ENCODE data around the gene GUCY1B1. TPM values are rescaled to one million over a fixed set of nuclear protein-coding genes. Genes with fewer than 3 reads are reported as not detected.

Gene GUCY1B1
- 0.17 to 0.36 TPM (median 0.26 TPM) in 5 replicates for total RNA-seq (2022; extraction: Qiagen RNA extraction)

DNA sequence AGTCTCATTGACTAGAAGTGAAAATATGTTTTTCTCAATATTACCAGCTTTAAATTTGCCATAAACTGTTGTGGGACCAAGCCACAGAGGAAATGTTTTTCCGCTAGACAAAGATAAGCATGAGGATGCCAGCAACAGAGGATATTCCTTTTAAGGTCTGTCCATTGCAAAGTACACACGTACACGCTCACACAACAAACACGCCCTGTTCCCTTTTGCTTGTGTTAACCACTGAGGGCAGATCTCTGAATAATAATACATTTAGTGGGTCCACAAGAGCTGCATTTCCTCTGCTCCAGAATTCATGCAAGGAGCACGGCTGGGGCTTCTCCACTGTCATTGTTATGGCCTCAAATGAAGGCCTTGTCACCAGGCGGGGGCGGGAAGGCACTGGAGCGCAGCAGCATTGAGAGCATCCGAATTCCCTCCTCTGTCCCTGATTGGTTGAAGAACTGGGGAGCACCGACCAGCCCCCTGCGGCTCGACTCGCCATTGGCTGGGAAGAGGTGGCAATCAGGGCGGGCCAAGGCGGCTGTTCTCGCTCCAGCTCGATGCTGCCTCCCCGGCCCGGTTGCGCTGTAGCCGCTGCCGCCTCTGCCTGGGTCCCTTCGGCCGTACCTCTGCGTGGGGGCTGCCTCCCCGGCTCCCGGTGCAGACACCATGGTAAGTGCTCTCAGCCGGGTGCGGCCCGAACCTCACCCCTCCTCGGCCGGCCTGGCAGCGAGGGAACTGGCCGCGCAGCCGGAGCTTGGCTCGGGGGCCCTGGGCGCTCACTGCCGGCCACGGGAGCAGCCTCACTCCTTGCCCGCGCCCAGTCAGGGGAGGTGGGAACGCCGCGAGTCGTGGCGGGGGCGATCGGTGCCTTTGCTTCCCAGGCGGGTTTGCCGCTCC is at the start of gene GUCY1B1:
Gene GUCY1B1, plus strand, starts transcription at position 541 of the 891 bp plus-strand sequence. Its CDS starts 120 bp downstream, at position 661.

Other genes starting within 250 kb of the GUCY1B1 start
- gene GUCY1A1, start 92.2 kb upstream of the GUCY1B1 start, total RNA-seq (2022; extraction: Qiagen RNA extraction) = not detected in 5 replicates
- not detected in 5 replicates for gene ASIC5, start 107.3 kb downstream of the GUCY1B1 start, total RNA-seq (2022; extraction: Qiagen RNA extraction)
- 0.38 to 0.77 TPM (median 0.70 TPM) in 5 replicates for gene TDO2, start 144.7 kb downstream of the GUCY1B1 start, total RNA-seq (2022; extraction: Qiagen RNA extraction)
- gene CTSO, start 194.8 kb downstream of the GUCY1B1 start, total RNA-seq (2022; extraction: Qiagen RNA extraction) = 0.89 to 1.3 TPM (median 1.0 TPM) in 5 replicates

All from A549 treated with Hydrocortisone at 1 μM for 4 hours (cell line).